ENCODE results near the gene GLP1R. TPM values are rescaled to one million over a fixed set of nuclear protein-coding genes. Genes with fewer than 3 reads are reported as not detected.

Gene GLP1R
- under 1 TPM; 0.07 to 0.12 TPM for total RNA-seq

- H3K4me1 Mint-ChIP-seq (ENCODE audit: low read depth): peaks cover 23% of the 10 kb centered on the region
- DNase-seq: no peak
- peaks cover 27% of the 10 kb centered on the region for H3K27me3 Mint-ChIP-seq (ENCODE audit: low read depth)
- CTCF ChIA-PET: interaction anchor here (1.0 kb wide), 1 partner anchor 65 kb away, joined by 3 read pairs; no protein-coding TSS in a partner anchor
- intact Hi-C loops (cut with micrococcal nuclease): loop anchor here (10.0 kb wide), 1 partner anchor 106 kb away; no protein-coding TSS in a partner anchor
- peak within 1 kb of the TSS; percentile 43 for H3K4me3 Mint-ChIP-seq
- H3K27ac Mint-ChIP-seq: no peak within 1 kb of the TSS
- H3K9me3 Mint-ChIP-seq: no peaks in the 10 kb centered on the region
- H3K36me3 Mint-ChIP-seq (ENCODE audit: low read depth): no peaks in the 10 kb centered on the region
These were observed at the start of gene GLP1R for GRCh38 chr6:39048481-39049399. TSS of gene GLP1R (plus strand) at chr6:39048781. CDS start at chr6:39048841, 60 bp downstream.

DNA sequence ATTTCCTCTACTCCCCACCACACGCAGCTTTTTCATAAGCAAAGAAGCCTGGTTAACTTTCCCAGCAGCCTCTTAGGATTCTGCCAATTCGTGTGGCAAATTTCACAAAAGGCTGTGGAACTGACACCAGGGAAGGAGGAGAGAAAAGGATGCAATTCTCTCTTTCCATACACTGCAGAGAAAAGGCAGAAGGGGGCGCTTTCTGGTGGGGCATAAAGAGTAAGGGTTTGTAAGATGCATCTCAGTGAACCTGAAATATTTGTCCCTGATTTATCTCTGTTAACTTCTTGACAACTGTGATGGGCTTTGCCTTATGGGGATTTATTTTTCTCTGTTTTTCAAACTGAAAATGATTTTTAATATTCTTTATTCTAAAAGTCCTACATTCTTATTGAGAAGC lies 45.5 kb upstream of the GLP1R start:
- Mint-ChIP-seq H3K27ac (no peak overlapping the region), H3K27me3 (ENCODE audit: low read depth) (peaks cover 19% of the 10 kb centered on the region), H3K9me3 (no peaks in the 10 kb centered on the region), H3K36me3 (ENCODE audit: low read depth) (no peaks in the 10 kb centered on the region), H3K4me3 (no peak overlapping the region), H3K4me1 (ENCODE audit: low read depth) (no peaks in the 10 kb centered on the region)
- peak; percentile 48 for DNase-seq
- intact Hi-C loops (cut with micrococcal nuclease): loop anchor here (2.0 to 5.0 kb wide), 2 partner anchors 90 to 159 kb away; no protein-coding TSS in a partner anchor
- CTCF ChIA-PET: interaction anchor here (0.8 to 2.5 kb wide), 5 partner anchors 26 to 307 kb away, joined by 3 to 8 read pairs (median 3); no protein-coding TSS in a partner anchor

GRCh38 chr6:39003492-39003891 lies 45.1 kb upstream of the GLP1R start:
- DNase-seq: no peak
- Mint-ChIP-seq H3K9me3 (no peaks in the 10 kb centered on the region), H3K27ac (no peak overlapping the region), H3K4me1 (ENCODE audit: low read depth) (no peaks in the 10 kb centered on the region), H3K36me3 (ENCODE audit: low read depth) (no peaks in the 10 kb centered on the region), H3K4me3 (no peak overlapping the region), H3K27me3 (ENCODE audit: low read depth) (peaks cover 22% of the 10 kb centered on the region)
- intact Hi-C loops (cut with micrococcal nuclease): loop anchor here (2.0 to 5.0 kb wide), 2 partner anchors 89 to 159 kb away; no protein-coding TSS in a partner anchor
- CTCF ChIA-PET: interaction anchor here (0.8 to 2.5 kb wide), 5 partner anchors 26 to 306 kb away, joined by 3 to 8 read pairs (median 3); no protein-coding TSS in a partner anchor

DNA sequence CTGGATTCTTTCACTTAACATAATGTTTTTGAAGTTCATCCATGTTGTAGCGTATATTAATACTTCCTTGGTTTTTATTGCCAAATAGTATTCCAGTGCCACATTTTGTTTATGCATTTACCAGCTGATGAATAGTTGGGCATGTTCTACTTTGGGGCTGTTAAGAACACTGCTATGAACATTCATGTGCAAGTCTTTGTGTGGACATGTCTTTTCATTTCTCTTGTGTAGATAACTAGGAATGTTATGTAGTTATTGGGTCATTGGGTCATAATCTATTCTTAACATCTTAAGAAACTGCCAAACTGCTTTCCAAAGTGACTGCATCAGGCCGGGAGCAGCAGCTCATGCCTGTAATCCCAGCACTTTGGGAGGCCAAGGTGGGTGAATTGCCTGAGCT lies 43.8 kb upstream of the GLP1R start:
- no peaks in the 10 kb centered on the region for H3K9me3 Mint-ChIP-seq
- no peak overlapping the region for H3K27ac Mint-ChIP-seq
- CTCF ChIA-PET: interaction anchor here (0.7 to 1.4 kb wide), 2 partner anchors 8 to 17 kb away, joined by 3 read pairs; no protein-coding TSS in a partner anchor
- H3K4me3 Mint-ChIP-seq: no peak overlapping the region
- no peaks in the 10 kb centered on the region for H3K36me3 Mint-ChIP-seq (ENCODE audit: low read depth)
- H3K4me1 Mint-ChIP-seq (ENCODE audit: low read depth): no peaks in the 10 kb centered on the region
- DNase-seq: no peak
- intact Hi-C loops (cut with micrococcal nuclease): loop anchor here (5.0 kb wide), 1 partner anchor 158 kb away; no protein-coding TSS in a partner anchor
- H3K27me3 Mint-ChIP-seq (ENCODE audit: low read depth): peaks cover 22% of the 10 kb centered on the region

- intact Hi-C loops (cut with micrococcal nuclease): no loop called here
- CTCF ChIA-PET: interaction anchor here (1.4 kb wide), 1 partner anchor 9 kb away, joined by 3 read pairs; no protein-coding TSS in a partner anchor
These were observed 42.8 kb upstream of the GLP1R start for GRCh38 chr6:39005774-39006173.

DNA sequence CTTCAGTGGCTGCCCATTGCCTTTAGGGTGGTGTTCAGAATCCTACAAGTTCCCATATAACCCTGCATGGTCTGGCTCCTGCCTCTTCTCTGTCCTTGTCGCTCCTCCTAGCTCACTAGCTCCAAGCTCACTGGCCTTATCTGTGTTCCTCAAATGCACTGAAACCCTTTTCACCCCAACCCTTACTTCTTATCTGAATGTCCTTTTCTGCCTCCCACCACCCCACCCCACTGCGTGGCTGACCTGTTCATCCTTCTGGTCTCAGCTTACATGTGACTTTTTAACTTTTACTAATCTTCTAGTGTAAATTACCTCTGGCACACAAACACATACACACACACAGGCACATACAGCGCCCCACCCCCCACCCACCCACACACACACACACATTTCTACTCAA lies 41.0 kb upstream of the GLP1R start:
- H3K27me3 Mint-ChIP-seq (ENCODE audit: low read depth): peaks cover 14% of the 10 kb centered on the region

More at GRCh38 chr6:39005774-39006173, 42.8 kb upstream of the GLP1R start:
- Mint-ChIP-seq H3K27me3 (ENCODE audit: low read depth) (peaks cover 16% of the 10 kb centered on the region), H3K36me3 (ENCODE audit: low read depth) (no peaks in the 10 kb centered on the region), H3K9me3 (no peaks in the 10 kb centered on the region), H3K4me1 (ENCODE audit: low read depth) (no peaks in the 10 kb centered on the region), H3K4me3 (no peak overlapping the region), H3K27ac (no peak overlapping the region)
- DNase-seq: no peak

DNA sequence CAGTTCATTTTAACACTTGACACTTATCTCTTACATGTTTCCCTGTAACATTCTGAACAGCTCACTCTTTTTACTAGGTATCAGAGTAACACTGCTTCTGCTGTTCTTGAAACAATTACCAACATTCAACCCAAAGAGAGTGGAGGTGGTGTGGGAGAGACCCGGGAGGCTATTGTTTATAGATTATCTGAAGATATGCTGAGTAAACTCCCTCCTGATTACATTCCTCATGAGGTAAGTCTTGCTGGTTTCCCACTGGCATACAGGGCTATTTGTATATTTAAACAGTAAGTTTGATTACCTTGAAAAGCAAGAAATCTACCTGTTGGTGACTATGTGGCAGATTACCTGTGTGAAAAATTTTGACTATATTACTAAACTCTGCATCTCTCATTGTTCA lies 39.8 kb upstream of the GLP1R start:
- no peak overlapping the region for H3K27ac Mint-ChIP-seq
- CTCF ChIA-PET: interaction anchor here (0.6 to 2.0 kb wide), 4 partner anchors 10 to 1084 kb away, joined by 3 to 6 read pairs (median 4); no protein-coding TSS in a partner anchor
- intact Hi-C loops (cut with micrococcal nuclease): no loop called here

More for the DNA sequence above, 41.0 kb upstream of the GLP1R start:
- CTCF ChIA-PET: interaction anchor here (0.5 to 1.2 kb wide), 2 partner anchors 8 to 186 kb away, joined by 3 to 4 read pairs; no protein-coding TSS in a partner anchor
- no peak for DNase-seq
- H3K9me3 Mint-ChIP-seq: no peaks in the 10 kb centered on the region
- no peak overlapping the region for H3K4me3 Mint-ChIP-seq
- no peak overlapping the region for H3K27ac Mint-ChIP-seq
- no peaks in the 10 kb centered on the region for H3K36me3 Mint-ChIP-seq (ENCODE audit: low read depth)
- intact Hi-C loops (cut with micrococcal nuclease): no loop called here
- H3K4me1 Mint-ChIP-seq (ENCODE audit: low read depth): no peaks in the 10 kb centered on the region

DNA sequence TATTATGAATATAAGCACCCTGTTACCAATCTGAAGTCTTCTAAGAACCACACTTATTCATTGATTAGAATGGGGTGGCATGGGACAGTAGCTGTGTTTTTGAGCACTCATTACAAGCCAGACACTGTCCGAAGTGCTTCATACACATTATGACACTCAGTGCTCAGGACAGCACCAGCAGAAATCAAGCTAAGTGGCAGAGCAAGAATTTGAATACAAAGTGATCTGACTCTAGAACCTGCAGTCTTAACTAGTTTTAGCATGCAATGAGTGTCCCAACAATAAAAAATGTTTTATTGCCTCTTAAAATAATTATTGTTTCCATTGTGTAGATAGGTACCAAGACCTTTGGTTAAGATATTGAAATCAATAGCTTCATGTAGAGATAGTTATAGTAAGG lies 39.1 kb upstream of the GLP1R start:
- H3K4me1 Mint-ChIP-seq (ENCODE audit: low read depth): no peaks in the 10 kb centered on the region
- CTCF ChIA-PET: interaction anchor here (1.1 to 2.0 kb wide), 3 partner anchors 11 to 293 kb away, joined by 3 to 6 read pairs (median 3); no protein-coding TSS in a partner anchor
- H3K4me3 Mint-ChIP-seq: no peak overlapping the region
- H3K36me3 Mint-ChIP-seq (ENCODE audit: low read depth): no peaks in the 10 kb centered on the region
- intact Hi-C loops (cut with micrococcal nuclease): no loop called here
- H3K9me3 Mint-ChIP-seq: no peaks in the 10 kb centered on the region
- H3K27me3 Mint-ChIP-seq (ENCODE audit: low read depth): peaks cover 18% of the 10 kb centered on the region
- H3K27ac Mint-ChIP-seq: no peak overlapping the region
- DNase-seq: no peak

More for the DNA sequence above, 39.8 kb upstream of the GLP1R start:
- Mint-ChIP-seq H3K9me3 (no peaks in the 10 kb centered on the region), H3K27me3 (ENCODE audit: low read depth) (peaks cover 16% of the 10 kb centered on the region), H3K4me1 (ENCODE audit: low read depth) (no peaks in the 10 kb centered on the region), H3K4me3 (no peak overlapping the region), H3K36me3 (ENCODE audit: low read depth) (no peaks in the 10 kb centered on the region)
- no peak for DNase-seq

GRCh38 chr6:39016839-39017546 lies 31.6 kb upstream of the GLP1R start:
- no peaks in the 10 kb centered on the region for H3K9me3 Mint-ChIP-seq
- H3K27me3 Mint-ChIP-seq (ENCODE audit: low read depth): peaks cover 8% of the 10 kb centered on the region
- H3K4me3 Mint-ChIP-seq: no peak overlapping the region
- H3K27ac Mint-ChIP-seq: no peak overlapping the region
- intact Hi-C loops (cut with micrococcal nuclease): no loop called here
- no peaks in the 10 kb centered on the region for H3K4me1 Mint-ChIP-seq (ENCODE audit: low read depth)
- CTCF ChIA-PET: interaction anchor here (0.6 to 1.6 kb wide), 2 partner anchors 9 to 65 kb away, joined by 3 to 4 read pairs; no protein-coding TSS in a partner anchor
- DNase-seq: no peak
- no peaks in the 10 kb centered on the region for H3K36me3 Mint-ChIP-seq (ENCODE audit: low read depth)

DNA sequence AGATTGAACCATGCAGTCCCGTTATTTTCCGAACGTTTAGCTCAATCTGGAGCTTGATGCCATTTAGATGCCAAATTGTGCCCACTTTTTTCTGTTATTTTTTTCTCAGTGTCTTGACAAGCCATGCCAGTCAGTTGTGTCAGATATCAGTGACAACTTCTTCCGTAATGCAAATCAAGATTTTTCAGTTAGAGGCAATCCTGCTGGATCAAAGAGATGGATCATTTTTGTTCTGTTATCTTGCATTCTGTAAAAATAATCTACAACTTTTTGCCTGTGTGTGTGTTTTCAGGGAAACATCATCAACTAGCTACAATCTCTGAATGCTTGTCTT lies 31.1 kb upstream of the GLP1R start:
- Mint-ChIP-seq H3K27me3 (ENCODE audit: low read depth) (peaks cover 8% of the 10 kb centered on the region), H3K36me3 (ENCODE audit: low read depth) (no peaks in the 10 kb centered on the region), H3K4me1 (ENCODE audit: low read depth) (no peaks in the 10 kb centered on the region), H3K4me3 (no peak overlapping the region), H3K27ac (no peak overlapping the region), H3K9me3 (no peaks in the 10 kb centered on the region)
- no peak for DNase-seq
- CTCF ChIA-PET: interaction anchor here (0.6 to 1.6 kb wide), 2 partner anchors 8 to 66 kb away, joined by 3 to 4 read pairs; no protein-coding TSS in a partner anchor
- intact Hi-C loops (cut with micrococcal nuclease): no loop called here

DNA sequence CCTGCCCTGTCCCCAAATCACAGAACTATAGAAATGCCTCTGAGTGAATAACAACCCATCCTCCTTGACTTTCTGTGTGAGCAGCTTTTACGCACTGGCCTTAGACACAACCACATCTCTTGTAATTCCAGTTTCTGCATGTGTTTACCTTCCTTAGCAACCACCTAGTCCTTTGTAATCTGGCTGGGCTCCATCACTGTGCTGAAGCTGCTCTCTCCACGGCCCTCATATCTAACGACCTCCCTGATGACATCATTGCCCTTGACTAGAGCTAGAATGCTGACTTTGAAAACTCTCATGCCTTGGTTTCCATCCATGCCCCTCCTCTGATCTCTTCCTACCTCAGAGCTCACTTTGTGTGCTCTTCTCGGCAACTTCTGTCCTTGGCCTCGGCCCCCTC lies 30.5 kb upstream of the GLP1R start:
- Mint-ChIP-seq H3K27ac (no peak overlapping the region), H3K36me3 (ENCODE audit: low read depth) (no peaks in the 10 kb centered on the region), H3K27me3 (ENCODE audit: low read depth) (peaks cover 8% of the 10 kb centered on the region), H3K9me3 (no peaks in the 10 kb centered on the region), H3K4me1 (ENCODE audit: low read depth) (no peaks in the 10 kb centered on the region), H3K4me3 (no peak overlapping the region)
- no peak for DNase-seq
- intact Hi-C loops (cut with micrococcal nuclease): no loop called here
- CTCF ChIA-PET: no interaction called here

- no peak for DNase-seq
- H3K27me3 Mint-ChIP-seq (ENCODE audit: low read depth): peaks cover 2% of the 10 kb centered on the region
- no peak overlapping the region for H3K27ac Mint-ChIP-seq
- no peaks in the 10 kb centered on the region for H3K9me3 Mint-ChIP-seq
- H3K4me1 Mint-ChIP-seq (ENCODE audit: low read depth): no peaks in the 10 kb centered on the region
- intact Hi-C loops (cut with micrococcal nuclease): no loop called here
- H3K4me3 Mint-ChIP-seq: no peak overlapping the region
- H3K36me3 Mint-ChIP-seq (ENCODE audit: low read depth): no peaks in the 10 kb centered on the region
- CTCF ChIA-PET: no interaction called here
These were observed 28.4 kb upstream of the GLP1R start for GRCh38 chr6:39020136-39020535.
